Peyer's patch (tissue), 4 donors: ENCODE measurements around the gene LAMC1.

Experiments used
- CTCF ChIP-seq, 6 experiments: fragments of 450-650 bp in 4 of 6; fragments of 200-600 bp in 2 of 6; sonication (generic) in 1 of 6; IDR thresholded peaks; one replicate each; pipeline ENCODE4 v1.5.1; 2017 to 2019; ENCODE audit warnings: antibody characterized with exemption in 6 of 6, mild to moderate bottlenecking in 3 of 6, moderate library complexity in 1 of 6
- POLR2A ChIP-seq, 2 donors: fragments of 450-650 bp; IDR thresholded peaks; one replicate each; pipeline ENCODE4 v1.5.1; 2017; ENCODE audit warnings: antibody characterized with exemption in 2 of 2, mild to moderate bottlenecking in 2 of 2, moderate library complexity in 2 of 2

DNA sequence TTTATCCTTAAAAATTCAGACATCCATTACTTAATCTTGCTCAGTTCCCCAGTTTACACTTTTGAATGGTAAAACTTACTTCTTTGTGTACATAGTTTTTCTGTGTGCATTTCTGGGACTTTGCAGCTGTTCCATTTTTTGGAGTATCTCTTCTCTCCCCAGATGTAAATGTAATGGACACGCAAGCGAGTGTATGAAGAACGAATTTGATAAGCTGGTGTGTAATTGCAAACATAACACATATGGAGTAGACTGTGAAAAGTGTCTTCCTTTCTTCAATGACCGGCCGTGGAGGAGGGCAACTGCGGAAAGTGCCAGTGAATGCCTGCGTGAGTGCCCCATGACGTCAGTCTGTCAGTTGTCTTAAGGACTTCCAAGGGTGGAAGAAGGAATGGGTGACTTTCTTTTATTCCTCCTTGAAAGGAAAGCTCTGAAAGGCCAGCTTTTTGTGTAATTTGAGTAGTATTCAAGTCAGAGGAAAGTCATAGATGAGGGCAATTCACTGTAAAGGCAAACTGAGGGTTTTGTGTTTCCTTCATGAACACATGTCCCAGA lies 87.2 kb downstream of the LAMC1 start:
- TF ChIP-seq CTCF (IDR thresholded peaks at IDR 0.05) (no peak), POLR2A (IDR thresholded peaks at IDR 0.05) (no peak)
